ENCODE data around the gene ZNF536. TPM values are rescaled to one million over a fixed set of nuclear protein-coding genes. Genes with fewer than 3 reads are reported as not detected.

The ZNF536 gene
- total RNA-seq, 1 donor from 2014 or later = 11.9 TPM

GRCh38 chr19:30564551-30565011 is 192.4 kb downstream of the ZNF536 start:
- intact Hi-C loops (cut with DNase I) = no loop called here
- peak; percentile 53 for DNase-seq (ENCODE audit: low spot score)

- intact Hi-C loops (cut with DNase I) = no loop called here
- DNase-seq (ENCODE audit: low spot score) = peak; percentile 39
Measured at GRCh38 chr19:30565636-30566035, 193.5 kb downstream of the ZNF536 start.

GRCh38 chr19:30566681-30567420 is 194.7 kb downstream of the ZNF536 start:
- DNase-seq (ENCODE audit: low spot score) = peak; percentile 69
- intact Hi-C loops (cut with DNase I) = no loop called here

DNA sequence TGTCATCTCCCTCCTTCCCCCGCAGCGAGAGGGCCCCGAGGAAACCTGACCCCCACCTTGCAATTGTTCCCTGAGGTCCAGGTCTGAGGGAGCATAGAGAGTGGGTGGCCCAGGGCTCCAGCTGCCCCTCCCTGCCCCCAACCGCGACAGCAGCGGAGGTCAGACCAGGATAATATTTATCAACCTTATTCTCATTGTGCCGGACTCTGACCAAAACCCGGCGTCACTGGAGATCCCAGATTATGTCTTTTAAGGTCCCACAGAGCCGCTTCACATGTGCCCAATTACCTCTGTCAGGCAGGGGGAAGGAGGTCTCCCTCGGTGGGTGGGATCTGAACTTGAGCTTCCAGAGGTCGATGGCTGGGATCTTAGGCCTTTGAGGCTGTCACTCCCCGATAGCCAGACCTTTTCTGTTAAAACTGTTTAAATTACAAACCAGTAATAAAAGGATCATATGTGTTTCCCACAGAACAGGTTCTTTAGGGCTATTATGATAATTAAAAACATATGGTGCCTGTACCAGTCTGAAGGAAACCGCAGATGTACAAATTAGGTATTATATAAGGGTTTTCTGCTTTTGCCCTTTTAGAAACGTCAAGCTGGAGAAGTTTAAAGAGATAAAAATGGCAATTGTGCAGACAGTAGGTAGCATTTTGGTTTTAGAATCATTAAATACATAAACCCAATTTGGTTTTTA is 195.5 kb downstream of the ZNF536 start:
- DNase-seq (ENCODE audit: low spot score) = peak; percentile 62
- intact Hi-C loops (cut with DNase I) = no loop called here

- no peak for DNase-seq (ENCODE audit: low spot score)
- intact Hi-C loops (cut with DNase I) = no loop called here
Measured at GRCh38 chr19:30570194-30570593, 198.0 kb downstream of the ZNF536 start.

- intact Hi-C loops (cut with DNase I) = no loop called here
- no peak for DNase-seq (ENCODE audit: low spot score)
Measured at GRCh38 chr19:30577551-30578105, 205.4 kb downstream of the ZNF536 start.

GRCh38 chr19:30579419-30579818 is 207.2 kb downstream of the ZNF536 start:
- intact Hi-C loops (cut with DNase I) = no loop called here
- no peak for DNase-seq (ENCODE audit: low spot score)

GRCh38 chr19:30580673-30581072 is 208.5 kb downstream of the ZNF536 start:
- no peak for DNase-seq (ENCODE audit: low spot score)
- intact Hi-C loops (cut with DNase I) = no loop called here

- intact Hi-C loops (cut with DNase I) = no loop called here
- DNase-seq (ENCODE audit: low spot score) = no peak
Measured at GRCh38 chr19:30584090-30584489, 211.9 kb downstream of the ZNF536 start.

GRCh38 chr19:30587869-30588268 is 215.7 kb downstream of the ZNF536 start:
- intact Hi-C loops (cut with DNase I) = no loop called here
- DNase-seq (ENCODE audit: low spot score) = no peak

DNA sequence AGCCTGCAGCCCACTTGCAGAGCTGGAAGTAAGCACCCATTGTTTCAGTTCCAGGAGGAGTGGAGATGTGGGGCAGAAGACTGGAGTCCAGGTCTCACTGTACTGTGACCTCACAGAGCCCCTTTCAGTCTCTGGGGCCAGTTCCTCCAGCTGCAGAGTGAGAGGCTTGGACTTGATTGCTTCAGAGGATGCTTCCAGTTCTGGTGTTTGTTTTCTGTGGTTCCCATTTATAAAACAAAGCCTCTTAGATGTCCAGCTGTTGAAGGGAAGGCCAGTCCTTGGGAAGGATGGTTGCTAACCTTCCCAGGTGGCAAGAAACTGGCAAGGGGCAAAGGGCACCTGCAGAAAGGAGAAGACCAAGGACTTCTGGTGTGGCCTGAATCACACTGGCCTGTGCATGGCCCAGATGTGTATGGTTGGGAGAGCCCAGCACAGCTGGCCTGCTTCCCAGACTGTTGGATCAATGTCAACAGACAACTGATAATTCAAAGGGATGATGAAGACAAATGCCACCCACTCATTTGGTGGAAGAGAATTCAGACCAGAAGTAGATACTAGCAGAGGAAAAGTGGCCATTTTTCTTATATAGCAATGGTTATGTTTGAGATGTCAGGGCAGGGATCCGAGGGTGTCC is 218.5 kb downstream of the ZNF536 start:
- intact Hi-C loops (cut with DNase I) = no loop called here
- DNase-seq (ENCODE audit: low spot score) = no peak

- intact Hi-C loops (cut with DNase I) = no loop called here
- DNase-seq (ENCODE audit: low spot score) = no peak
Measured at GRCh38 chr19:30593356-30593755, 221.2 kb downstream of the ZNF536 start.

DNA sequence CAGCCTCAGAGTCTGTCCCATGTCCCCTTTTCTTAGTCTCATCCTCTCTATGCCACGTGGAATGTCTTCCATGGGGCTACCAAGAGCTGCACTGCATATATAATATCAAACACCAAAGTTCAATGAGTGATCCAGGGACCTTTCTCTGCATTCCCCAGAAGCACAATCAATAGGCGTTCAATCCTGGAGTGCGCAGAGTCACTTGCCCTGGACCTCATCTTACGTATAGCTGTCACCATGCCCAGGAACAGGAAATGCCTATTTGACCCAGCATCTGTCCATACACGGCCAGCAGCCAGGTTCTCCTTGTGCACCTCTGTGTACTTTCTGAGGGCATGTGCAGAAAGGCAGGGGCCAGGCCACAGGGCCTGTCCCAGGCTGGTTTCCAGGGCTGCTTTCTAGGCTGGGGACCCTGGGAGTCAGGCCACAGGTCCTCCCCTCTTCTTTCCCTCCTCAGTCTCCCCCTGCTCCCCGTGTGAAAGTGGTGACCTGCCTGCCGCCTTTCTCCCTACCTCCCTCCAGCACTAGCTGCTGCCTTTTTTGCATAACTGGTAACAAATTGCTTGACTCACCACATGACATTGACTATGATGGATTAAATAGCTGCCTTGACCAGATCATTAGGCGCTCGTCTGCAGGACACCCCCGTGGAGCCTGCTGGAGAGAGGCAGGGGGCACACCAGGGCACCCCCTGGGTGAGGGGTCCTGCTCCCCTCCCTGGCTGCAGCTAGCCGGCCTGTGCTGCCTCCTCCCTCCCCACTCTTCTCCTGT is 222.0 kb downstream of the ZNF536 start:
- no peak for DNase-seq (ENCODE audit: low spot score)
- intact Hi-C loops (cut with DNase I) = no loop called here

GRCh38 chr19:30596268-30596667 is 224.1 kb downstream of the ZNF536 start:
- intact Hi-C loops (cut with DNase I) = no loop called here
- DNase-seq (ENCODE audit: low spot score) = no peak

- no peak for DNase-seq (ENCODE audit: low spot score)
- intact Hi-C loops (cut with DNase I) = no loop called here
Measured at GRCh38 chr19:30596813-30597399, 224.7 kb downstream of the ZNF536 start.

- DNase-seq (ENCODE audit: low spot score) = no peak
- intact Hi-C loops (cut with DNase I) = no loop called here
Measured at GRCh38 chr19:30598688-30599087, 226.5 kb downstream of the ZNF536 start.

DNA sequence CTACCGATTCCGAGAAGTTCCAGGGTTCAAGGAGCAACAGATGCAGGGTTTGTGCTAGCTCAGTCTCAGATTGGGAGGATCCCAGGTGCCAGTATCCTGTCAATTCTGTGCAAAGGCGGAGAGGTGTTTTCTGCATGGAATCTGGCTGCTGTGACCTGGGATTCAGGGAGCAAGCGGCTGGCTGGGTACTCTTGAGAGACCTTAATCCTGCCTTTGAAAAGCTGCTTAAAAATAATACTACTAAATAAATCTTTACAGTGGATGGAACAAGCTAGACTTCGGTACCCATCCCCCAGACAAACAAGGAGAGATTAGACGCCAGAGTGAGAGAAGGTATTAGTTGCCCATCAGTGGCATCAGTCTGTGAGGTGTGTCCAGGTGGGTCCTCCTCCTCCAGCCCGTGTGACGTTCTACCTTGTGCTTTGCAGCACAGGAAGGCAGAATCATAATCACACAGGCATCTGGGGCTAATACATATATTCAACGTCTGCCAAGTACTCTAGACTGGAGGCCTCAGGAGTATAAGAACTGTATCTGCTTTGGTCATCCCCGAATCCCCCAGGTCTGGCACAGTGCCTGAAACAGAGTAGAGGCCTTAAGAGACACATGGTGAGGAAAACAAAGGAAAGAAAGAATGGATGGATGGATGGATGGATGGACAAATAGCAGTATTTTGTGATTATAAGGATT is 230.6 kb downstream of the ZNF536 start:
- intact Hi-C loops (cut with DNase I) = no loop called here
- DNase-seq (ENCODE audit: low spot score) = no peak

GRCh38 chr19:30604657-30605056 is 232.5 kb downstream of the ZNF536 start:
- no peak for DNase-seq (ENCODE audit: low spot score)
- intact Hi-C loops (cut with DNase I) = no loop called here

- DNase-seq (ENCODE audit: low spot score) = no peak
- intact Hi-C loops (cut with DNase I) = no loop called here
Measured at GRCh38 chr19:30605333-30605732, 233.1 kb downstream of the ZNF536 start.

Data from cardiac septum (tissue), 1 donor.